ENCODE measurements around the gene CUX1.

DNA sequence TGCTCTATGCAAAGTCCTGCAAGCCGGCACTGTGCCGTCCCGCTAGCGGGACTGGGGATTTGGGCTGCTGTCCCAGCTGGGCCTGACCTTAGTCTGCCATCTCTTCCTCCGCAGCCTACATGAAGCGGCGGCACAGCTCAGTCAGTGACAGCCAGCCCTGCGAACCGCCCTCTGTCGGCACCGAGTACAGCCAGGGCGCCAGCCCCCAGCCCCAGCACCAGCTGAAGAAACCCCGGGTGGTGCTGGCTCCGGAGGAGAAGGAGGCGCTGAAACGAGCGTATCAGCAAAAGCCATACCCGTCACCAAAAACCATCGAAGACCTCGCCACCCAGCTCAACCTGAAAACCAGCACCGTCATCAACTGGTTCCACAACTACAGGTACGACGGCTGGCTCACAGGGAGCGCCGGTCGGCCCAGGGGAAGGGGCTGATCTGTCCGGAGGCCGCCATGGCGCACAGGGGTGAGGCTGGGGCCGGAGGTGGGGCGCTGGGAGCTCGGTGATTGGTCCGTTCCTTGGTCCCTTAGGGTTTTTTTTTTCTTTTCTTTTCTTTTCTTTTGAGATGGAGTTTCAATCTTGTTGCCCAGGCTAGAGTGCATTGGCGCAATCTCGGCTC, 421.9 kb downstream of the CUX1 start:
- TF ChIP-seq EP300 (IDR thresholded peaks at IDR 0.05; ENCODE audit: borderline replicate concordance) (no peak), RAD21 (IDR thresholded peaks at IDR 0.05; ENCODE audit: low read depth) (no peak), TCF12 (IDR thresholded peaks at IDR 0.05; ENCODE audit: low read depth) (no peak), REST (IDR thresholded peaks at IDR 0.05; ENCODE audit: low read depth) (no peak), YY1 (IDR thresholded peaks at IDR 0.05; ENCODE audit: low read depth) (no peak), NFIC (IDR thresholded peaks at IDR 0.05) (no peak)
- TF ChIP-seq, protein P1, sequence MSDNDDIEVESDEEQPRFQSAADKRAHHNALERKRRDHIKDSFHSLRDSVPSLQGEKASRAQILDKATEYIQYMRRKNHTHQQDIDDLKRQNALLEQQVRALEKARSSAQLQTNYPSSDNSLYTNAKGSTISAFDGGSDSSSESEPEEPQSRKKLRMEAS (IDR thresholded peaks at IDR 0.05), result no peak
